ENCODE data around the gene ZNF253. TPM values are rescaled to one million over a fixed set of nuclear protein-coding genes. Genes with fewer than 3 reads are reported as not detected.
"Not testable (repeated sequence)": the region's sequence is repeated elsewhere in the genome, so short reads cannot be mapped to it uniquely, and the experiment has no call there.

The ZNF253 gene
- total RNA-seq = 10 to 100 TPM; 13.8 to 16.6 TPM

DNA sequence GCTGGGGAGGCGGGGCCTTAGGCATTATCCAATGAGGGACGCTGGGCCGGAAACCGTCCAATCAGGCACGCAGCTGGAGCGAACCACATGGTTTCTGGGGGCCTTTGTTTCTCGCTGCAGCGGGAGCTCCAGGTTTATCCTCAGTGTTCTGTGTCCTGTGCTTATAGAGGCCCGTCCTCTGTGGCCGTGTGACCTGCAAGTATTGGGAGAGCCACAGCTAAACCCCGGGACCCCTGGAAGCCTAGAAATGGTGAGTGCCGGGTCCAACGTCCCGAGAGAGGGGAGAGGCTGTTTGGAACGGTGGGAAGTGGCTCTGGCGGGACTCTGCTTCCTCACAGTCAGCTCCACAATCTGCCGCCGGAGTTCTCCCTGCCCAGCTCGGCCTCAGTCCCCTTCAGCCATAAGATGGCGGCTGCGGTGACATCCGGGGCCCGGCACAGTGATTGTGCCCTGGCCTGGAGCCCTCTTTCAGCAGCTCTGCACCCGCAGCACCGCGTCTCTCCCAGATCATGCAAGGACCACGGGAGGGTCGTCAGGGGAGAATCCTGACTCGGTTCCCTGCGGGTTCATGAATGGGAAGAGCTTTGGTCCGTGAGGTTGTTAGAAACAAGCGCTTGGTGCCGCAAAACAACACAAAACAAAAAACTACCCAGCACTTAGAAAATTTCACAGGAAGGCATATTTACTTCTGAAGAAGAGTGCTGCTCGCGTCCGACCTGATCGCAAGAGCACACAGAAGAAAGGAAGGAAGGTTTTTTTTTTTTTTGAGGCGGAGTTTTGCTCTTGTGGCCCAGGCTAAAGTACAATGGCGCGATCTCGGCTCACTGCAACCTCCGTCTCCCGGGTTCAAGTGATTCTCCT lies at the start of gene ZNF253:
Gene ZNF253 (plus strand): TSS at position 133 of the 861 bp plus-strand sequence. CDS start 115 bp downstream, at position 248.
- H3K4me1 Mint-ChIP-seq = peaks cover 24% of the 10 kb centered on the region
- H3K27ac Mint-ChIP-seq = peak within 1 kb of the TSS; percentile 99
- H3K9me3 Mint-ChIP-seq = peaks cover 2% of the 10 kb centered on the region
- peak; percentile 95 for DNase-seq
- H3K36me3 Mint-ChIP-seq = peaks cover 13% of the 10 kb centered on the region
- H3K4me3 Mint-ChIP-seq = peak within 1 kb of the TSS; percentile 100
- no peaks in the 10 kb centered on the region for H3K27me3 Mint-ChIP-seq

DNA sequence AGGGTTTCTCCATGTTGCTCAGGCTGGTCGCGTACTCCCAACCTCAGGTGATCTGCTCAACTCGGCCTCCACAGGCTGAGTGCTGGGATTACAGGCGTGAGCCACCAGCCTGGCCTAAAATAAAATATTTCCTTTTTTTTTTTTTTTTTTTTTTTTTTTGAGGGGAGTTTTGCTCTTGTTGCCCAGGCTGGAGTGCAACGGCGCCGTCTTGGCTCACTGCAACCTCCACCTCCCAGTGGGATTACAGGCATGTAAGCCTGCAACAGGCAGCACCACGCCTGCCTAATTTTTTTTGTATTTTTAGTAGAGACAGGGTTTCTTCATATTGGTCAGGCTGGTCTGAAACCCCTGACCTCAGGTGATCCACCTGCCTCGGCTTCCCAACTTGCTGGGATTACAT lies 49.0 kb upstream of the ZNF253 start:
- Mint-ChIP-seq H3K36me3 (peaks cover 93% of the 10 kb centered on the region), H3K27me3 (no peaks in the 10 kb centered on the region), H3K27ac (peak overlapping the region; percentile 96), H3K9me3 (peaks cover 38% of the 10 kb centered on the region), H3K4me1 (peaks cover 53% of the 10 kb centered on the region), H3K4me3 (peak overlapping the region; percentile 64)
- no peak for DNase-seq

DNA sequence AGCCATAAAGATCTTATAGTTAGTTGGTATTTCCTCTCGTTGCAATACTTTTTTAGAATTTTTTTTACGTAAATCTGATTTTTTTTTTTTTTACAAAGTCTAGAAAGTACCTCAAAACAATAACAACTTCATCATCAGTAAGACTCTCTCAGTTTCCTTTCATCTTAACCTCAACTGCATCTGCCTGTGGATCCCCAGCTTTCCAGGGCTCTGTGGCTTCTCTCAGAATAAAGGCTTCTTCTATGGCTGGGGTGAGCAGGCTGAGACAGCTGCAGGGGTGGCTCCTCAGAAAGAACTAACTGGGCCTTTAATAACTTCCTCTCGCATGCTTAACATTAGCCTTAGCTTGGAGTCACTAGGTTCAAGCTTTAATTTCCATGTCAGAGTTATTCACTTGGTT lies 48.3 kb upstream of the ZNF253 start:
- Mint-ChIP-seq H3K27me3 (no peaks in the 10 kb centered on the region), H3K27ac (peak overlapping the region; percentile 96), H3K4me3 (peak overlapping the region; percentile 64), H3K4me1 (peaks cover 48% of the 10 kb centered on the region), H3K36me3 (peaks cover 86% of the 10 kb centered on the region), H3K9me3 (peaks cover 39% of the 10 kb centered on the region)
- peak; percentile 77 for DNase-seq

- Mint-ChIP-seq H3K4me1 (peaks cover 42% of the 10 kb centered on the region), H3K36me3 (peaks cover 69% of the 10 kb centered on the region), H3K9me3 (peaks cover 34% of the 10 kb centered on the region), H3K27ac (peak overlapping the region; percentile 100), H3K4me3 (peak overlapping the region; percentile 99), H3K27me3 (no peaks in the 10 kb centered on the region)
- DNase-seq = peak; percentile 17
These were observed 44.8 kb upstream of the ZNF253 start for GRCh38 chr19:19820774-19821320.

DNA sequence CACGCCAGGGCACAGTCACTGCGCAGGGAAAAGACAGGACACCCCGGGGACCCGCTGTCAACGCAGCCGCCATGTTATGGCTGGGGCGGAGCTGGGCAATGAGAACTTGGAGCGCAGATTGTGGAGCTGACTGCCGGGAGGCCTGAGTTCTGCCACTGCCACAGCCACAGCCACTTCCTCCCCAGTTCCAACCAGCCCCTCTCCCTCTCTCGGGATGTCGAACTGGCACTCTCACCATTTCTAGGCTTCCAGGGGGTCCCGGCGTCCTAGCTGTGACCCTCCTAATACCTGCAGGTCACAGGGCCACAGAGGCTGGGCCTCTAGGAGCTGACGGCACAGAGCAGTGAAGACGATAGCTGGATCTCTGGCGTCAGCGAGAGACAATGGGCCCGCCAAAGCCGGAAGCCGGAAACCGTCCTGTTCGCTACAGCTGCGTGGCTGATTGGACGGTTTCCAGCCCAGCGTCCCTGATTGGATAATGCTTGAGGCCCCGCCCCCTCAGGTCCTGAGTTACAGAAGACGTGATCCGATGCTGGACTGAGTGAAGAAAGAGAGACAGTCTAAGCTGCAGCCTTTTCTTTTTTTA lies 44.2 kb upstream of the ZNF253 start, which contains the start of gene ZNF506:
Gene ZNF506 (minus strand): TSS at position 385 of the 586 bp plus-strand sequence. CDS start 147 bp downstream, at position 238.
- peak within 1 kb of the TSS; percentile 100 for H3K27ac Mint-ChIP-seq
- H3K4me1 Mint-ChIP-seq = peaks cover 42% of the 10 kb centered on the region
- peak; percentile 97 for DNase-seq
- H3K4me3 Mint-ChIP-seq = peak within 1 kb of the TSS; percentile 99
- peaks cover 66% of the 10 kb centered on the region for H3K36me3 Mint-ChIP-seq
- no peaks in the 10 kb centered on the region for H3K27me3 Mint-ChIP-seq
- H3K9me3 Mint-ChIP-seq = peaks cover 38% of the 10 kb centered on the region

DNA sequence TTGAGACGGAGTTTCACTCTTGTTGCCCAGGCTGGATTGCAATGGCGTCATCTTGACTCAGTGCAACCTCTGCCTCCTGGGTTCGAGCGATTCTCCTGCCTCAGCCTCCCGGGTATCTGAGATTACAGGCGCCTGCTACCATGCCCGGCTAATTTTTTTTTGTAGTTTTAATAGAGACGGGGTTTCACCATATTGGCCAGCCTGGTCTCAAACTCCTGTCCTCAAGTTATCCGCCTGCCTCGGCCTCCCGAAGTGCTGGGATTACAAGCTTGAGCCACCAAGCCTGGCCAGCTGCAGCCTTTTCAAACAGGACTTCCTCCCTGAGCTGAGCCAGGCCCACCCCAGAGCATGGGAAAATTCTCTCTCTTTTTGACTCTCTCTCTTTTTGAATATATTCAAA lies 43.7 kb upstream of the ZNF253 start:
- H3K4me1 Mint-ChIP-seq = peaks cover 40% of the 10 kb centered on the region

GRCh38 chr19:19823916-19824315 lies 41.8 kb upstream of the ZNF253 start:
- Mint-ChIP-seq H3K27ac (peak overlapping the region; percentile 45), H3K4me3 (no peak overlapping the region), H3K9me3 (peaks cover 48% of the 10 kb centered on the region), H3K27me3 (no peaks in the 10 kb centered on the region), H3K36me3 (peaks cover 52% of the 10 kb centered on the region), H3K4me1 (peaks cover 23% of the 10 kb centered on the region)
- DNase-seq = peak; percentile 17

More for the DNA sequence above, 43.7 kb upstream of the ZNF253 start:
- DNase-seq, H3K27me3 Mint-ChIP-seq: not testable (repeated sequence)
- H3K9me3 Mint-ChIP-seq = peaks cover 42% of the 10 kb centered on the region
- H3K27ac Mint-ChIP-seq = peak overlapping the region; percentile 100
- peaks cover 65% of the 10 kb centered on the region for H3K36me3 Mint-ChIP-seq
- peak overlapping the region; percentile 99 for H3K4me3 Mint-ChIP-seq

DNA sequence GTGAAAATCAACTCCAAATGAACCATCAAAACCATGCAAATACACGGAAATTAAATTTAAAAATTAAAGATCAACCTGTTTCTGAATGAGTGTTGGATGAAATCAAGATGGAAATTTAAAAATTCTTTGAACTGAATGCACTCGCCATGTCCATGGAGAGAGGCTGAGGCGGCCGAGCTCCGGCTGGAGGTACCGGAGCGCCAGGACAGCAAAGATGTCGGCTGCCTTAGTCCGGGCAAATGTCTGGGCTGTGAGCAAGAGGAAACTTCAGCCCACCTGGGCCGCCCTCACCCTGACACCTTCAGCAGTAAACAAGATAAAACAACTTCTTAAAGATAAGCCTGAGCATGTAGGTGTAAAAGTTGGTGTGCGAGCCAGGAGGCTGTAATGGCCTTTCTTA lies 38.8 kb upstream of the ZNF253 start:
- no peak overlapping the region for H3K4me3 Mint-ChIP-seq
- H3K27ac Mint-ChIP-seq = no peak overlapping the region
- peaks cover 54% of the 10 kb centered on the region for H3K9me3 Mint-ChIP-seq
- DNase-seq = no peak
- no peaks in the 10 kb centered on the region for H3K27me3 Mint-ChIP-seq
- H3K4me1 Mint-ChIP-seq = peaks cover 11% of the 10 kb centered on the region
- peaks cover 38% of the 10 kb centered on the region for H3K36me3 Mint-ChIP-seq

DNA sequence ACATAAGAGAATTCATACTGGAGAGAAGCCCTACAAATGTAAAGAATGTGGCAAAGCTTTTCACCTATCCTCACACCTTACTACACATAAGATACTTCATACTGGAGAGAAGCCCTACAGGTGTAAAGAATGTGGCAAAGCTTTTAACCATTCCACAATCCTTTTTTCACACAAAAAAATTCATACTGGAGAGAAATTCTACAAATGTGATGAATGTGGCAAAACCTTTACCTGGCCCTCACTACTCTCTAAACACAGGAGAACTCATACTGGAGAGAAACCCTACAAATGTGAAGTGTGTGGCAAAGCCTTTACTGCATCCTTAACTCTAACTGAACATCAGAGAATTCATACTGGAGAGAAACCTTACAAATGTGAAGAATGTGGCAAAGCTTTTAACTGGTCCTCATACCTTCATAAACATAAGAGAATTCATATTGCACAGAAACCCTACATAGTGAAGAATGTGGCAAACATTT lies 30.1 kb upstream of the ZNF253 start:
- H3K9me3 Mint-ChIP-seq = peaks cover 30% of the 10 kb centered on the region

DNA sequence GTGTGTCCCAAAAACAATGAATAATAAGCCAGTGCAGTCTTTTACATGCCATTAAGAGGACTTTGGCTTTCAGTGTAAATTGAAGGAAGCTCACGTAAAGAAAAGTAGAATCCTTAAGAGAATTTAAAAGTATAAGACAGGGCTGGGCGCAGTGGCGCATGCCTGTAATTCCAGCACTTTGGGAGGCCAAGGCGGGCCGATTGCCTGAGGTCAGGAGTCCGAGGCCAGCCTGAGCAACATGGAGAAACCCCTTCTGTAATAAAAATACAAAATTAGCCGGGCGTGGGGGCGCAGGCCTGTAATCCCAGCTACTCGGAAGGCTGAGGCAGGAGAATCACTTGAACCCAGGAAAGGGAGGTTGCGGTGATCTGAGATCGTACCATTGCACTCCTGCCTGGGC lies 17.9 kb upstream of the ZNF253 start:
- Mint-ChIP-seq H3K4me1 (no peaks in the 10 kb centered on the region), H3K4me3 (no peak overlapping the region), H3K27ac (no peak overlapping the region), H3K36me3 (peaks cover 26% of the 10 kb centered on the region), H3K9me3 (peaks cover 7% of the 10 kb centered on the region), H3K27me3 (no peaks in the 10 kb centered on the region)
- no peak for DNase-seq

More for the DNA sequence above, 30.1 kb upstream of the ZNF253 start:
- no peak for DNase-seq
- Mint-ChIP-seq H3K36me3 (peaks cover 31% of the 10 kb centered on the region), H3K27ac (no peak overlapping the region), H3K4me3 (no peak overlapping the region), H3K27me3 (no peaks in the 10 kb centered on the region), H3K4me1 (no peaks in the 10 kb centered on the region)

DNA sequence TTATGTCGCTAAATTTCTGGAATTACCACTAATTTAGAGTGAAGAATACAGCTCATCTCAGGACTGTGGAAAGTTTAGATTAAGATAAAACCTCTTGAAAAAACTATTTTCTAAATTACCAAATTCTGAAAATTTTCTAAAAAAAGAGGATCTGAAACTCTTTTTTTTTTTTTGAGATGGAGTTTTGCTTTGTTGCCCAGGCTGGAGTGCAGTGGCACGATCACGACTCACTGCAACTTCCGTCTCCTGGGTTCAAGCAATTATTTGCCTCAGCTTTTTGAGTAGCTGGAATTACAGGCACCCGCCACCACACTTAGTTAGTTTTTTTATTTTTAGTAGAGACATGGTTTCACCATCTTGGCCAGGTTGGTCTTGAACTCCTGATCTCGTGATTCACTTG lies 16.6 kb upstream of the ZNF253 start:
- H3K4me3 Mint-ChIP-seq = no peak overlapping the region
- H3K4me1 Mint-ChIP-seq = no peaks in the 10 kb centered on the region
- H3K9me3 Mint-ChIP-seq = peaks cover 7% of the 10 kb centered on the region
- DNase-seq = no peak
- no peaks in the 10 kb centered on the region for H3K27me3 Mint-ChIP-seq
- H3K27ac Mint-ChIP-seq = no peak overlapping the region
- H3K36me3 Mint-ChIP-seq = peaks cover 20% of the 10 kb centered on the region

DNA sequence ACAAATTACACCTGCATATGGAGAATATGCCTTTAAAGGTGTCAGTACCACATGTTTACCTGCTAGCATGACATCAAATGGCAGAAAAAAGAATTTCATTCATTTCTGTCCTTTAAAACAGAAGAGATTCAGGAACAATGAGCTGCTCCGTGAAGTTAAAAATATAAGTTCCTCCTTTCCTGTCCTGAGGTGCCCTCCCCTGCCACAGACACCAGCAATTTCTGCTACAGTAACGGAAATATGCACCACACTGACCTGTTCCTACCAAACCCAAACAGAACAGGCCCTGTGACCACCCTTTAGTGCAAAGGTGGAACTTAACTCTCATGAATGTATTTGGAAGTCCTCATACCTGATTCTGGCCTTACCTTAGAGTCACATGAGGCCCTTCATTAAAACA lies 13.9 kb upstream of the ZNF253 start:
- not testable (repeated sequence) for H3K27ac Mint-ChIP-seq, H3K4me3 Mint-ChIP-seq, H3K9me3 Mint-ChIP-seq, H3K4me1 Mint-ChIP-seq, DNase-seq, H3K27me3 Mint-ChIP-seq
- peaks cover 28% of the 10 kb centered on the region for H3K36me3 Mint-ChIP-seq

DNA sequence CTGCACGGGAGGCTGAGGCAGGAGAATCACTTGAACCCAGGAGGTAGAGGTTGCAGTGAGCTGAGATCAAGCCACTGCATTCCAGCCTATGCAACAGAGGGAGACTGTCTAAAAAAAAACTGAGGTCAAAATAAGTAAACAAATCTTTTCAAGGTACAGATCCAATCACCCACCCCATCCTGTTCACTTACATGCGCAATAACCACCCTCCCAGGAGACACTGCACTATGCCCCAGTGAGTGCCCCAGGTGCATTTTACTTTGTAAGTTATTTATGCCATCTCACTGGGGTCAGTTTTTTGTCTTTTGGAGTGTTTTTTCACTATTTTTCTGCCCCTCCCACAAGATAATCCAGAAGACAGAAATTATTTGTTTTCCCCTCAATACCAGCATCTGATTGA lies 6.9 kb upstream of the ZNF253 start:
- no peaks in the 10 kb centered on the region for H3K27me3 Mint-ChIP-seq
- DNase-seq = no peak
- H3K4me1 Mint-ChIP-seq = peaks cover 8% of the 10 kb centered on the region
- H3K9me3 Mint-ChIP-seq = peaks cover 4% of the 10 kb centered on the region
- H3K27ac Mint-ChIP-seq = no peak overlapping the region
- peaks cover 54% of the 10 kb centered on the region for H3K36me3 Mint-ChIP-seq
- H3K4me3 Mint-ChIP-seq = peak overlapping the region; percentile 48

- peak overlapping the region; percentile 84 for H3K27ac Mint-ChIP-seq
- H3K27me3 Mint-ChIP-seq = no peaks in the 10 kb centered on the region
- H3K9me3 Mint-ChIP-seq = peaks cover 2% of the 10 kb centered on the region
- H3K4me1 Mint-ChIP-seq = peaks cover 8% of the 10 kb centered on the region
- peak overlapping the region; percentile 90 for H3K4me3 Mint-ChIP-seq
- peak; percentile 67 for DNase-seq
- H3K36me3 Mint-ChIP-seq = peaks cover 47% of the 10 kb centered on the region
These were observed 4.8 kb upstream of the ZNF253 start for GRCh38 chr19:19860756-19861390.

Data from activated naive CD8-positive, alpha-beta T cell treated with anti-CD3 and anti-CD28 coated beads for 36 hours (primary cell).